ENCODE results near the gene PELI2.
A peak's percentile ranks its signal among the peaks of the same experiment; 100 is the strongest.

PELI2 gene

DNA sequence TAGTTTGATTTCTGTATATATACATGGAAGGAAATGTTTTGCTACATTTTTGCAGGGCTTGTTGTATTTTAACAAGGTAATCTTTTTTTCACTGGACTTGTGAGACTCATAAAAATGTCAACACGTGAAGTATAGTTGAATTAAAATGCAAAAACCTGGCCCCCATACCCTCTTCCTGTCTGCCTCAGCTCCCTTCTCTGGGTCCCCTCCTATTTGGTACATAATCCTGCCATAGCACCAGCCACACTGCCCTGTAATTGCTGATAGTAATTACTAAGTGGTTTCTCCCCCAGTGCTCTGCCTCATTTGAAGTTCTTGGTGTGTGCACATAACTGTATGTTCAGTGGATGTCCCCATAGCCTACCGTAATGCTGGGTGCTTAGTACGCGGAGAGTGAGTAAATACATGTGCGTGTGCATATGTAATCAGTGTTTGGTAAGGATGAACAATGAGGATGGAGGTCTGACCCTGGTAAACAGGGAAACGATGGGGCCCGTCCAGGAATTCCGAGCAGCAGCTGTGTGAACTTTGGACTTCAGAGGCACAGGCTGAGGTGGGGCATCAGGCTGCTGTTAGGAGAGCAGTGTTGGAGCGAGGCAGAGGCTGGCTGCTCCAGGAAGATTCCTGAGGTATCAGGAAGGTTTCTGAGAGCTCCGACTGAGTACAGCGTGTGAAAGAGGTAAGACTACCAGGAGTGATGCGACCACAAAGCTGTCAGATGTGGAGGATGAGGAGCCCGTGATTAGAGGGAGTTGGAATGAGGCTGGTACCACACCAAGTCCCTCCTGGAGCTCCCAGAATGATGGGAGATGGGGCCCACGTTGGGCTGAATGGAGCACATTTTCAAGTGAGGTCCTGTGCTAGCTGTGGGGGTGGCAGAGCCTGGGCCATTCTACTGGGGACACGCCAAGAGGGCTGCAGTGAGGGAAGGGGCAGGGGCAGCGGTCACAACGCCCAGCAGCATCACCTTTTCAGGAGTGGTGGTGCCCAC is 106.8 kb downstream of the PELI2 start:
- no peak overlapping the region for H3K4ac ChIP-seq (ENCODE audit: low read length)
- no peak overlapping the region for H4K8ac ChIP-seq (ENCODE audit: low read depth, low read length)
- DNase-seq (ENCODE audit: low spot score) = no peak
- no peak overlapping the region for H2BK12ac ChIP-seq (ENCODE audit: low read length)
- H2BK5ac ChIP-seq (ENCODE audit: low read length) = no peak overlapping the region
- no peak overlapping the region for H3K9ac ChIP-seq (ENCODE audit: low read depth, low read length, poor library complexity)
- no peaks in the 10 kb centered on the region for H3K9me3 ChIP-seq (replicated peaks in 1 of 2; ENCODE audit: control insufficient read depth in 2 of 2, insufficient read depth in 1 of 2, low read depth in 1 of 2, low read length in 2 of 2)
- peaks cover 0 to 2% of the 10 kb centered on the region in 2 donors for H3K36me3 ChIP-seq (replicated peaks in 1 of 2; ENCODE audit: control insufficient read depth in 2 of 2, insufficient read depth in 2 of 2, low read length in 2 of 2)
- no peak overlapping the region for H2AFZ ChIP-seq (ENCODE audit: low read length)
- no peaks in the 10 kb centered on the region for H3K27me3 ChIP-seq (ENCODE audit: control insufficient read depth in 3 of 3, insufficient read depth in 3 of 3, low read depth in 1 of 3, low read length in 3 of 3)
- no peak overlapping the region for H3K23ac ChIP-seq (ENCODE audit: low read depth, low read length, poor library complexity)
- H2AK5ac ChIP-seq (ENCODE audit: low read depth, low read length) = no peak overlapping the region
- H2BK15ac ChIP-seq (ENCODE audit: low read length) = no peak overlapping the region
- no peak overlapping the region for H3K4me2 ChIP-seq (ENCODE audit: insufficient read depth, low read length, poor library complexity, severe bottlenecking)
- H2BK120ac ChIP-seq (ENCODE audit: low read depth, low read length) = no peak overlapping the region
- no peak overlapping the region for H3K18ac ChIP-seq (ENCODE audit: low read length)
- no peak overlapping the region for H3K27ac ChIP-seq (replicated peaks; ENCODE audit: low read length)
- H3K79me1 ChIP-seq (ENCODE audit: low read depth, low read length) = peaks cover 3% of the 10 kb centered on the region
- no peak overlapping the region for H3K14ac ChIP-seq (ENCODE audit: low read length)
- no CpG with 5 or more reads among the region's 17 CpGs for WGBS, 2 donors (ENCODE audit: extremely low coverage in 2 of 2, insufficient read length in 2 of 2, insufficient replicate concordance in 1 of 2)
- H3K4me1 ChIP-seq (ENCODE audit: control insufficient read depth in 2 of 2, insufficient read depth in 1 of 2, low read depth in 1 of 2, low read length in 2 of 2) = peaks cover 5 to 15% of the 10 kb centered on the region in 2 donors
- H3K4me3 ChIP-seq (ENCODE audit: low read length in 2 of 2) = peak overlapping the region in 1 of 2 donors; percentile 9
- H4K91ac ChIP-seq (ENCODE audit: low read depth, low read length, poor library complexity) = no peak overlapping the region

DNA sequence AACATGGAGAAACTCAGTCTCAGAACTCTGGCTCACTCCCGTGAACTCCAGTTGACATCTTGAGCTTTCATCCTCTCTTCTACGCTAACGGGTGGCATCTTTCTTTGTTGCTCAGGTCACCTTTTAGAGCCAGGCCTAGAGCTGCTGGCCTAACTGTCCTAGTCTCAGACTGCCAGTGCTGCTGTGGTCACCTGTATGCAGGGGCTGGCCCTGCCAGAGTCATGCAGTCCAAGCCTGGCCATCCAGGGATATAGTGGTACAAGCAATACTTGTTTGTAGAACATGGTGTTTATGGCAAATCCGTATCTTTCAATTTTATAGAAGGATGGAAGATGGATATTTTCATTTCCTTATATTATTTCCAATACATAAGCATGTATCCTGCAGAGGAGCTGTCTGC is 117.2 kb downstream of the PELI2 start:
- Histone ChIP-seq H4K8ac (ENCODE audit: low read depth, low read length) (no peak overlapping the region), H3K14ac (ENCODE audit: low read length) (no peak overlapping the region), H2BK120ac (ENCODE audit: low read depth, low read length) (no peak overlapping the region), H2BK12ac (ENCODE audit: low read length) (no peak overlapping the region), H3K23ac (ENCODE audit: low read depth, low read length, poor library complexity) (no peak overlapping the region), H3K4me3 (ENCODE audit: low read length in 2 of 2) (no peak overlapping the region), H3K79me1 (ENCODE audit: low read depth, low read length) (no peaks in the 10 kb centered on the region), H2BK15ac (ENCODE audit: low read length) (no peak overlapping the region), H4K91ac (ENCODE audit: low read depth, low read length, poor library complexity) (no peak overlapping the region), H2AFZ (ENCODE audit: low read length) (no peak overlapping the region), H3K18ac (ENCODE audit: low read length) (no peak overlapping the region), H3K9me3 (replicated peaks in 1 of 2; ENCODE audit: control insufficient read depth in 2 of 2, insufficient read depth in 1 of 2, low read depth in 1 of 2, low read length in 2 of 2) (no peaks in the 10 kb centered on the region), H3K27ac (replicated peaks; ENCODE audit: low read length) (no peak overlapping the region), H3K4me1 (ENCODE audit: control insufficient read depth in 2 of 2, insufficient read depth in 1 of 2, low read depth in 1 of 2, low read length in 2 of 2) (no peaks in the 10 kb centered on the region), H3K4ac (ENCODE audit: low read length) (no peak overlapping the region), H3K27me3 (ENCODE audit: control insufficient read depth in 3 of 3, insufficient read depth in 3 of 3, low read depth in 1 of 3, low read length in 3 of 3) (no peaks in the 10 kb centered on the region), H3K36me3 (replicated peaks in 1 of 2; ENCODE audit: control insufficient read depth in 2 of 2, insufficient read depth in 2 of 2, low read length in 2 of 2) (no peaks in the 10 kb centered on the region), H3K9ac (ENCODE audit: low read depth, low read length, poor library complexity) (no peak overlapping the region), H3K4me2 (ENCODE audit: insufficient read depth, low read length, poor library complexity, severe bottlenecking) (no peak overlapping the region), H2BK5ac (ENCODE audit: low read length) (no peak overlapping the region), H2AK5ac (ENCODE audit: low read depth, low read length) (no peak overlapping the region)
- DNase-seq (ENCODE audit: low spot score) = no peak
- no CpG with 5 or more reads among the region's 4 CpGs for WGBS, 2 donors (ENCODE audit: extremely low coverage in 2 of 2, insufficient read length in 2 of 2, insufficient replicate concordance in 1 of 2)

DNA sequence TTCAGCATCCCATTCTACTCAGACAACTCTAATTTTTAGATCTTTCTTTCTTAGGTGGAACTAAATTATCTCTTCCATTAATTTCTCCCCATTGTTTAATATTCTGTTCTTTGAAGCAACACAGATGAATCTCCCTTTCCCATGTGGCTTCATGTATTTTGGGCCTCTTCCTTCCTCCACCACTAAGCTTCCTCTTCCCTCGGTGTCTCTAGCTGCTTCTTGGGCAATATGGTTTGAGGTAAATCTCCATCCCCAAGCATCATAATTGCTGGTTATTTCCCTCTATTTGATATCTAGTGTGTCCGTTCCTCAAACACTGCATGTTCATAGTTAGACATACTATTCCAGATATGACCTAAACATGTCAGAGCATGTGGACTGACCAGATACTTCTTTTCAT is 119.2 kb downstream of the PELI2 start:
- Histone ChIP-seq H3K36me3 (replicated peaks in 1 of 2; ENCODE audit: control insufficient read depth in 2 of 2, insufficient read depth in 2 of 2, low read length in 2 of 2) (no peaks in the 10 kb centered on the region), H2BK120ac (ENCODE audit: low read depth, low read length) (no peak overlapping the region), H2BK5ac (ENCODE audit: low read length) (no peak overlapping the region), H2BK15ac (ENCODE audit: low read length) (no peak overlapping the region), H2AK5ac (ENCODE audit: low read depth, low read length) (no peak overlapping the region), H4K91ac (ENCODE audit: low read depth, low read length, poor library complexity) (no peak overlapping the region), H3K4me3 (ENCODE audit: low read length in 2 of 2) (no peak overlapping the region), H3K4me2 (ENCODE audit: insufficient read depth, low read length, poor library complexity, severe bottlenecking) (no peak overlapping the region), H3K9me3 (replicated peaks in 1 of 2; ENCODE audit: control insufficient read depth in 2 of 2, insufficient read depth in 1 of 2, low read depth in 1 of 2, low read length in 2 of 2) (no peaks in the 10 kb centered on the region), H3K14ac (ENCODE audit: low read length) (no peak overlapping the region), H3K27me3 (ENCODE audit: control insufficient read depth in 3 of 3, insufficient read depth in 3 of 3, low read depth in 1 of 3, low read length in 3 of 3) (no peaks in the 10 kb centered on the region), H3K4me1 (ENCODE audit: control insufficient read depth in 2 of 2, insufficient read depth in 1 of 2, low read depth in 1 of 2, low read length in 2 of 2) (no peaks in the 10 kb centered on the region), H3K23ac (ENCODE audit: low read depth, low read length, poor library complexity) (no peak overlapping the region), H3K9ac (ENCODE audit: low read depth, low read length, poor library complexity) (no peak overlapping the region), H3K27ac (replicated peaks; ENCODE audit: low read length) (no peak overlapping the region), H2BK12ac (ENCODE audit: low read length) (no peak overlapping the region), H3K79me1 (ENCODE audit: low read depth, low read length) (no peaks in the 10 kb centered on the region), H4K8ac (ENCODE audit: low read depth, low read length) (no peak overlapping the region), H3K18ac (ENCODE audit: low read length) (no peak overlapping the region), H3K4ac (ENCODE audit: low read length) (no peak overlapping the region), H2AFZ (ENCODE audit: low read length) (no peak overlapping the region)
- DNase-seq (ENCODE audit: low spot score) = no peak
- no CpG with 5 or more reads among the region's 2 CpGs for WGBS, 2 donors (ENCODE audit: extremely low coverage in 2 of 2, insufficient read length in 2 of 2, insufficient replicate concordance in 1 of 2)

DNA sequence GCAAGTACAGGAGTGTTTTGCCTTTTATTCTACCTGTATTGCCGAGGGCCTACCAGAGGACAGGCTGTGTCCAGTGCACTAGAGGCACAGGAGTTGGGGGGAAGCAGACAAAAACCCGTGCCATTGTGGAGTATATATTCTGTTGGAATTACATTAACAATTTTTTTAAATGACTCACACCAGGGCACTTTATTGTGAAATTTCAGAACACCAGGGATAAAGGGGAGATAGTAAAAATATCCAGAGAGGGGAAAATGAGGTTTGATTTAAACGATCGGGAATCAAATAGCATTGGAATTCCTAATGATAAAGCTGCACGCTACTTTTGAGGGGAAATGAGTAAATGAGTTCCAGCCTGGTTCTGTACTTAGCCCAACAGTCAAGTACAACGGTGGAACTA is 123.2 kb downstream of the PELI2 start:
- H4K91ac ChIP-seq (ENCODE audit: low read depth, low read length, poor library complexity) = no peak overlapping the region
- H3K27me3 ChIP-seq (ENCODE audit: control insufficient read depth in 3 of 3, insufficient read depth in 3 of 3, low read depth in 1 of 3, low read length in 3 of 3) = no peaks in the 10 kb centered on the region
- H3K23ac ChIP-seq (ENCODE audit: low read depth, low read length, poor library complexity) = no peak overlapping the region
- no peak overlapping the region for H3K4me3 ChIP-seq (ENCODE audit: low read length in 2 of 2)
- H3K36me3 ChIP-seq (replicated peaks in 1 of 2; ENCODE audit: control insufficient read depth in 2 of 2, insufficient read depth in 2 of 2, low read length in 2 of 2) = no peaks in the 10 kb centered on the region
- H3K18ac ChIP-seq (ENCODE audit: low read length) = no peak overlapping the region
- H2BK5ac ChIP-seq (ENCODE audit: low read length) = no peak overlapping the region
- no peak overlapping the region for H2AFZ ChIP-seq (ENCODE audit: low read length)
- no peaks in the 10 kb centered on the region for H3K4me1 ChIP-seq (ENCODE audit: control insufficient read depth in 2 of 2, insufficient read depth in 1 of 2, low read depth in 1 of 2, low read length in 2 of 2)
- no CpG with 5 or more reads among the region's 6 CpGs for WGBS, 2 donors (ENCODE audit: extremely low coverage in 2 of 2, insufficient read length in 2 of 2, insufficient replicate concordance in 1 of 2)
- no peak overlapping the region for H2BK120ac ChIP-seq (ENCODE audit: low read depth, low read length)
- no peak overlapping the region for H2BK12ac ChIP-seq (ENCODE audit: low read length)
- no peak overlapping the region for H3K4ac ChIP-seq (ENCODE audit: low read length)
- no peak overlapping the region for H2BK15ac ChIP-seq (ENCODE audit: low read length)
- no peak overlapping the region for H3K4me2 ChIP-seq (ENCODE audit: insufficient read depth, low read length, poor library complexity, severe bottlenecking)
- H3K27ac ChIP-seq (replicated peaks; ENCODE audit: low read length) = no peak overlapping the region
- no peak overlapping the region for H2AK5ac ChIP-seq (ENCODE audit: low read depth, low read length)
- no peaks in the 10 kb centered on the region for H3K9me3 ChIP-seq (replicated peaks in 1 of 2; ENCODE audit: control insufficient read depth in 2 of 2, insufficient read depth in 1 of 2, low read depth in 1 of 2, low read length in 2 of 2)
- no peak for DNase-seq (ENCODE audit: low spot score)
- no peak overlapping the region for H4K8ac ChIP-seq (ENCODE audit: low read depth, low read length)
- no peaks in the 10 kb centered on the region for H3K79me1 ChIP-seq (ENCODE audit: low read depth, low read length)
- no peak overlapping the region for H3K9ac ChIP-seq (ENCODE audit: low read depth, low read length, poor library complexity)
- no peak overlapping the region for H3K14ac ChIP-seq (ENCODE audit: low read length)
